ENCODE data around the gene VAC14.

Gene VAC14

DNA sequence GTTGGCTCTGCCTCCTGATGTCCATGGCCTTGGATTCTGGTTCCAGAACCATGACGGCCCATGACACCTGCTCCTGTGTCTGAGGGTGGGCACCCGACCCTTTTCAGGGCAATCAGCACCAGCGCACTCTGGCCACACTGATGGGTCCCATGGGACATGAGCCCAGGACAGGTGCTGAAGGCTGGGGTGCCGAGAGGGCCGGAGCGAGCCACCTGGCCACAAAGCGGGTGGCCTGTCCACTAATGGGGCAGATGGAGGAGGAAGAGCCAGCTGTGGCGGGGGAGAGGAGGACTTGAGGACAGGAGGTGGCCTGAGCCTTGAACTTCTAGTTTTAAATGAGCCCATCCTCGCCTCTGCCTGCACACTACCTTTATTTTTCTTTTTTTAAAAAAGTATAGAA lies 83.9 kb downstream of the VAC14 start:
- no peak for DNase-seq (ENCODE audit: low spot score)
- no peak for TF ChIP-seq CTCF (IDR thresholded peaks at IDR 0.05; ENCODE audit: extremely low read depth, missing control alignments)

DNA sequence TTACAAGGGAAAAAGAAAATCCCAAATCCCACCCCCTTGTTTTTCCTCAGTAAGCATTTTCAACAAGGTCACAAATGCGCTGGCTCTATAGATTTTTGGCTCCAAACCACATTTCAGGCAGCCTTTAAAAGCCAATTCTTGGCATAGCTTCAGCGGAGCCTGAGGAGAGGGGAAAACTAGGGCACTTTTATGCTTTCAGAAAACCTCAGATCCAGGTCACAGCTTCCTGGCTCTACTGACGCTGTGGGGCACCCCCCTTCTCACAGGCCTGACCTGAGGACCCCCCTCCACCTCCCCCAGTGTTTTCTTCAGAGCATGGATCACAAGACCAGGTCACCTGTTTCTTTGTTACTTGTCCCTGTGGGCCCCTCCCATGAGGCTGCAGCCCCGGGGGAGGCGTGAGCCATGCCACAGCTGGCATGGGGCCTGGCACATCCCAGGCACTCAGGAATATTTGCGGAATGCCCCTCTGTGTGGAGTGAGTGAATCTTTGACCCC lies 85.0 kb downstream of the VAC14 start:
- no peak for DNase-seq (ENCODE audit: low spot score)
- TF ChIP-seq CTCF (IDR thresholded peaks at IDR 0.05; ENCODE audit: extremely low read depth, missing control alignments), result no peak

- no peak for DNase-seq (ENCODE audit: low spot score)
- no peak for TF ChIP-seq CTCF (IDR thresholded peaks at IDR 0.05; ENCODE audit: extremely low read depth, missing control alignments)
Measured at GRCh38 chr16:70715055-70715858, 85.7 kb downstream of the VAC14 start.

DNA sequence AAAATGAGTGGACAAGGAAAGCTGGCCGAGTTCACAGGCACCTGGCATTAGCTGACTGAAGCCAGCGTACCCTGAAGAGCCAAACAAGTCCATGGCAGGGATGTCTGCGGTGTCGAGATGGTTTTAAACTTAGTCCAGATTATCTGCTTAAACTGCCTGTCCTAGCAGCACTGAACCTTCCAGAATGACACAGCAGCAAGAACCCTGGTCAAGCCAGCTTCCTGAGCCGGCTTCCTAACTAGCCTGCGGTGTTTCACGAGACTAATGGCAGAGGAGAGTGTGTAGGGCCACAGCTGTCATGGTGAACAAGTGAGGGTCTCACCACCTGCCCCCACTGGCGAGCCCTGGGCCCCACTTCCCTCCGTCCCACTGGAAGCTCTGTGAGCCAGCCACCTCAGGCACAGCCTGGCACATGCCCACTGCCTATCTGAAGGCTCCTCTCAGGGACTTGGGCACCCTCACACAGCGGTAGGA lies 86.3 kb downstream of the VAC14 start:
- DNase-seq (ENCODE audit: low spot score), result no peak
- no peak for TF ChIP-seq CTCF (IDR thresholded peaks at IDR 0.05; ENCODE audit: extremely low read depth, missing control alignments)

DNA sequence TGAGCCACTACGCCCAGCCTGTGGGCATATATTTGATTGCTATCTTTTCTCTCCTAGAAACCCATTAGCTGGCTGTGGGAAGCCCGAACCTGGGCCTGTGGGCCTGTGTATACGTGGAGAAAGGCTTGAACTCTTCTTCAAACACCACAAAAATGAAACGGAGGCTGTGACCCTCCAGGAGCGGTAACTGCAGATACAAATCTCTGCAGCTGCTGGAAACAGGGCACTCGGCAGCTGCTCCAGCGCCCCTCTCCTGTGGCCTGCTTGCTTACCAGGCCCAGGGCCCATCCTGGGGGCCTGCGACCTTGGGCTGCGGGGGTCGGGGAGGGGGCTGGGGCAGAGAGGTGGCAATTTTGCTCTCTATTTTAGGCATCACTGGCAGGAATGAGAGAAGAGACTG lies 87.1 kb downstream of the VAC14 start:
- no peak for TF ChIP-seq CTCF (IDR thresholded peaks at IDR 0.05; ENCODE audit: extremely low read depth, missing control alignments)
- DNase-seq (ENCODE audit: low spot score), result no peak

GRCh38 chr16:70713342-70713741 lies 87.6 kb downstream of the VAC14 start:
- TF ChIP-seq CTCF (IDR thresholded peaks at IDR 0.05; ENCODE audit: extremely low read depth, missing control alignments), result no peak
- no peak for DNase-seq (ENCODE audit: low spot score)

GRCh38 chr16:70712942-70713341 lies 88.0 kb downstream of the VAC14 start:
- DNase-seq (ENCODE audit: low spot score), result no peak
- no peak for TF ChIP-seq CTCF (IDR thresholded peaks at IDR 0.05; ENCODE audit: extremely low read depth, missing control alignments)

Measured in GM20000 (cell line).